Measurements from ENCODE around the gene SMARCE1. TPM values are rescaled to one million over a fixed set of nuclear protein-coding genes. Genes with fewer than 3 reads are reported as not detected.

Gene SMARCE1
- total RNA-seq, 1 donor, result 108 TPM

Other genes starting within 250 kb of the SMARCE1 start
- 39.9 and 105 TPM in 2 replicates for gene TOP2A, start 229.9 kb downstream of the SMARCE1 start, total RNA-seq
- gene IGFBP4, start 204.4 kb downstream of the SMARCE1 start, total RNA-seq, result 188 and 225 TPM in 2 replicates
- gene TNS4, start 146.2 kb downstream of the SMARCE1 start, total RNA-seq, result not detected in 2 replicates
- gene CCR7, start 82.3 kb downstream of the SMARCE1 start, total RNA-seq, result not detected in 2 replicates
- not detected in 2 replicates for gene KRT222, start 17.4 kb upstream of the SMARCE1 start, total RNA-seq
- not detected in 2 replicates for gene KRT24, start 55.9 kb upstream of the SMARCE1 start, total RNA-seq
- gene KRT25, start 107.5 kb upstream of the SMARCE1 start, total RNA-seq, result not detected in 2 replicates
- gene KRT26, start 124.4 kb upstream of the SMARCE1 start, total RNA-seq, result not detected in 2 replicates
- gene KRT27, start 134.7 kb upstream of the SMARCE1 start, total RNA-seq, result not detected in 2 replicates
- gene KRT28, start 152.1 kb upstream of the SMARCE1 start, total RNA-seq, result not detected in 2 replicates
- gene KRT10, start 174.8 kb upstream of the SMARCE1 start, total RNA-seq, result 3.0 and 3.2 TPM in 2 replicates
- gene KRT12, start 219.4 kb upstream of the SMARCE1 start, total RNA-seq, result not detected in 2 replicates
- gene KRT20, start 237.4 kb upstream of the SMARCE1 start, total RNA-seq, result not detected in 2 replicates